T-cell (primary cell): ENCODE results near the gene PGA3. TPM values are rescaled to one million over a fixed set of nuclear protein-coding genes. Genes with fewer than 3 reads are reported as not detected.
"Not testable (repeated sequence)": the region's sequence is repeated elsewhere in the genome, so short reads cannot be mapped to it uniquely, and the experiment has no call there.

ENCODE experiments used
- ATAC-seq, 4 experiments: fragments of 200-7000 bp in 3 of 4; fragments of 150-1000 bp in 1 of 4; cut with Tn5 transposase; replicated peaks in 1 of 4; 1 replicate in 3 of 4; 2 replicates in 1 of 4; pipeline ENCODE4 v1.10.0; 2021; ENCODE audit warnings: moderate library complexity in 3 of 4, mild to moderate bottlenecking in 2 of 4, moderate number of reproducible peaks in 1 of 4
- CTCF ChIA-PET, 2 donors: fragments of 300-600 bp; sonication (Branson Sonifier 250); formaldehyde crosslinking; loops; one replicate each; lab custom pipeline; 2022; ENCODE audit warnings: antibody characterized with exemption in 2 of 2; lab: Charles Lee
- POLR2A ChIA-PET, 2 donors: fragments of 300-600 bp; sonication (Branson Sonifier 250); formaldehyde crosslinking; loops; one replicate each; lab custom pipeline; 2022; ENCODE audit warnings: antibody characterized with exemption in 2 of 2; lab: Charles Lee
- DNase-seq, 35 experiments: peaks; one replicate each; pipeline versions ENCODE4 v3.0.0 to v3.0.0-alpha.2; 2013 to 2023
- H3K27ac ChIP-seq: one replicate; pipeline ENCODE4 v1.5.1; 2013; ENCODE audit warnings: low read length
- H3K27me3 ChIP-seq, 2 experiments: replicated peaks in 1 of 2; 1 replicate in 1 of 2; 2 replicates in 1 of 2; pipeline versions ENCODE4 v1.6.1 to v1.7.0; 2013; ENCODE audit warnings: low read length in 1 of 2, mixed read lengths in 1 of 2; ENCODE audit not compliant: control insufficient read depth in 2 of 2, insufficient read depth in 2 of 2; ENCODE audit errors: extremely low read depth in 1 of 2
- H3K36me3 ChIP-seq, 2 donors: 1 replicate in 1 of 2; 2 replicates in 1 of 2; pipeline versions ENCODE4 v1.6.1 to v1.7.0; 2013; ENCODE audit warnings: low read length in 1 of 2; ENCODE audit not compliant: control insufficient read depth in 2 of 2, insufficient read depth in 1 of 2; ENCODE audit errors: extremely low read depth in 1 of 2
- H3K4me1 ChIP-seq, 2 experiments: 1 replicate in 1 of 2; 2 replicates in 1 of 2; pipeline versions ENCODE4 v1.6.1 to v1.7.0; 2013; ENCODE audit warnings: low read length in 2 of 2, mixed read lengths in 1 of 2; ENCODE audit not compliant: insufficient read depth in 2 of 2, control insufficient read depth in 1 of 2; ENCODE audit errors: extremely low read depth in 1 of 2
- H3K4me3 ChIP-seq, 2 donors: 1 replicate in 1 of 2; 2 replicates in 1 of 2; pipeline versions ENCODE4 v1.5.1 to v1.7.0; 2013; ENCODE audit warnings: mild to moderate bottlenecking in 2 of 2, low read length in 1 of 2, moderate library complexity in 1 of 2; ENCODE audit not compliant: control insufficient read depth in 1 of 2; ENCODE audit errors: extremely low read depth in 1 of 2
- H3K9me3 ChIP-seq: 2 replicates; pipeline ENCODE4 v1.7.0; 2013
- H3K27ac Mint-ChIP-seq, 2 donors: one replicate each; pipeline ENCODE4 v1.8.0; 2020 to 2021; ENCODE audit warnings: mild to moderate bottlenecking in 2 of 2, mixed read lengths in 2 of 2
- H3K27me3 Mint-ChIP-seq, 2 donors: one replicate each; pipeline ENCODE4 v1.8.0; 2021 to 2022; ENCODE audit warnings: mixed read lengths in 2 of 2
- H3K36me3 Mint-ChIP-seq: one replicate; pipeline ENCODE4 v1.8.0; 2021; ENCODE audit warnings: mixed read lengths
- H3K4me1 Mint-ChIP-seq, 3 donors: one replicate each; pipeline ENCODE4 v1.8.0; 2020 to 2022; ENCODE audit warnings: mixed read lengths in 3 of 3, mild to moderate bottlenecking in 1 of 3
- H3K4me3 Mint-ChIP-seq, 3 donors: one replicate each; pipeline ENCODE4 v1.8.0; 2020 to 2022; ENCODE audit warnings: mild to moderate bottlenecking in 3 of 3, mixed read lengths in 3 of 3, moderate library complexity in 3 of 3
- H3K9me3 Mint-ChIP-seq, 3 donors: one replicate each; pipeline ENCODE4 v1.8.0; 2020 to 2022; ENCODE audit warnings: mixed read lengths in 3 of 3
- WGBS: methylation state at CpG from one replicate; pipeline ENCODE4 v1.1.5; 2013; ENCODE audit warnings: missing lambda C conversion rate; ENCODE audit not compliant: insufficient coverage; 5-methylcytosine and 5-hydroxymethylcytosine counted together
- total RNA-seq, 35 experiments: library from RNA in 6 of 35; stranded (reverse) in 6 of 35; fragments of 120-200 nt in 1 of 35; gene quantifications; one replicate each; pipeline versions ENCODE4 v1.2.1 to v1.2.4 and lab custom pipeline; 2013 to 2026

The PGA3 gene
- total RNA-seq, 5 donors from 2014 or later (not counting 1 experiment from before 2014, with no cell fraction given) = not detected

DNA sequence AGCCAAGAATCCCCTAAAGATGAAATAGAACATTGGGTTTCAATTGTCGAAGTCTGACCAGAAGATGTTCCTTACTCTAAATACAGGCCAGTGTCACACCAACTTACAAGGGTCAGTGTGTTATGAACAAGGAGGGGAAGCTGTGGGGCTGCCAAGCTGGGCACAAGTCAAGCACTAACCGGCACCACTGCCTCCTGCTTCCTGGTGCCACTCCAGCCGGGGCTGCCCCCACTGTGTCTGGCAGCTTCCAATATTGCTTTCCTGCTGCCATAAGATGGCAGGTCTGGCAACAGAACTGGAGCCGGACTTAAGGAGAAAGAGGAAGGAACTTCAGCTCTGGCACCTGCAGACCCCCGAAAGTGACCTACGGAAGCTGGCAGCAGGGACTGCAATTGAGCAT is 28.4 kb upstream of the PGA3 start:
- WGBS = 86% methylated on average over 3 of the region's 6 CpGs
- POLR2A ChIA-PET = interaction anchor here in 1 of 2 donors (0.5 kb wide), 1 partner anchor 8 kb away, joined by 3 read pairs; no protein-coding TSS in a partner anchor

GRCh38 chr11:61176446-61176845 is 26.9 kb upstream of the PGA3 start:
- CTCF ChIA-PET = interaction anchor here in 1 of 2 donors (0.8 kb wide), 1 partner anchor 38 kb away, joined by 3 read pairs; no protein-coding TSS in a partner anchor
- peaks cover 13 to 23% (median 13%) of the 10 kb centered on the region in 3 donors for H3K4me1 Mint-ChIP-seq

More for the DNA sequence above, 28.4 kb upstream of the PGA3 start:
- H3K27me3 Mint-ChIP-seq = peaks cover 0 to 6% of the 10 kb centered on the region in 2 donors
- Histone ChIP-seq H3K4me1 (peaks cover 9 to 16% of the 10 kb centered on the region in 2 experiments), H3K9me3 (no peaks in the 10 kb centered on the region), H3K36me3 (no peaks in the 10 kb centered on the region), H3K27me3 (peaks cover 0 to 18% of the 10 kb centered on the region in 2 experiments), H3K27ac (no peak overlapping the region), H3K4me3 (no peak overlapping the region)
- no peak overlapping the region for H3K27ac Mint-ChIP-seq
- CTCF ChIA-PET = no interaction called here
- H3K36me3 Mint-ChIP-seq = no peaks in the 10 kb centered on the region
- no peak overlapping the region for H3K4me3 Mint-ChIP-seq
- DNase-seq = no peak
- no peaks in the 10 kb centered on the region for H3K9me3 Mint-ChIP-seq
- ATAC-seq = no peak
- H3K4me1 Mint-ChIP-seq = peaks cover 13 to 24% (median 13%) of the 10 kb centered on the region in 3 donors

DNA sequence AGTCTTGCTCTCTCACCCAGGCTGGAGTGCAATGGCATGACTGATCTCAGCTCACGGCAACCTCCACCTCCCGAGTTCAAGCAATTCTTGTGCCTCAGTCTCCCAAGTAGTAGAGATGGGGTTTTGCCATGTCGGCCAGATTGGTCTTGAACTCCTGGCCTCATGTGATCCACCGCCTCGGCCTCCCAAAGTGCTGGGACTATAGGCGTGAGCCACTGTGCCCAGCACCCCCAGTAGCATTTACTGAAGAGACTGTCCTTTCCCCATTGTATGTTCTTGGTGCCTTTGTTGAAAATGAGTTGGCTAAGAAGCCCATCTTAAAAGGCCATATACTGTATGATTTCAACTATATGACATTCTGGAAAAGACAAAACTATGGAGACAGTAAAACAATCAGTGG is 23.1 kb upstream of the PGA3 start:
- ATAC-seq, H3K4me3 Mint-ChIP-seq, H3K9me3 ChIP-seq, H3K4me1 ChIP-seq, H3K36me3 ChIP-seq, DNase-seq, POLR2A ChIA-PET, H3K27me3 ChIP-seq, H3K4me1 Mint-ChIP-seq, H3K27ac Mint-ChIP-seq, H3K4me3 ChIP-seq, CTCF ChIA-PET, H3K27ac ChIP-seq, H3K27me3 Mint-ChIP-seq, H3K9me3 Mint-ChIP-seq, H3K36me3 Mint-ChIP-seq: not testable (repeated sequence)
- 100% methylated on average over 1 of the region's 6 CpGs for WGBS

More at GRCh38 chr11:61176446-61176845, 26.9 kb upstream of the PGA3 start:
- Histone ChIP-seq H3K36me3 (no peaks in the 10 kb centered on the region), H3K4me1 (peaks cover 8 to 14% of the 10 kb centered on the region in 2 experiments), H3K27me3 (peaks cover 0 to 16% of the 10 kb centered on the region in 2 experiments), H3K9me3 (no peaks in the 10 kb centered on the region), H3K27ac (no peak overlapping the region), H3K4me3 (no peak overlapping the region)
- POLR2A ChIA-PET = no interaction called here
- Mint-ChIP-seq H3K4me3 (no peak overlapping the region), H3K36me3 (no peaks in the 10 kb centered on the region), H3K27me3 (peaks cover 0 to 8% of the 10 kb centered on the region in 2 donors), H3K9me3 (no peaks in the 10 kb centered on the region), H3K27ac (no peak overlapping the region)
- DNase-seq (no peak), ATAC-seq (no peak)
- 87% methylated on average over 4 of the region's 6 CpGs for WGBS

- Mint-ChIP-seq H3K27me3 (peaks cover 0 to 3% of the 10 kb centered on the region in 2 donors), H3K27ac (no peak overlapping the region), H3K36me3 (no peaks in the 10 kb centered on the region), H3K4me3 (no peak overlapping the region), H3K9me3 (no peaks in the 10 kb centered on the region), H3K4me1 (no peaks in the 10 kb centered on the region)
- Histone ChIP-seq H3K9me3 (no peaks in the 10 kb centered on the region), H3K4me3 (no peak overlapping the region), H3K27me3 (peaks cover 0 to 5% of the 10 kb centered on the region in 2 experiments), H3K4me1 (no peaks in the 10 kb centered on the region), H3K36me3 (no peaks in the 10 kb centered on the region), H3K27ac (no peak overlapping the region)
- POLR2A ChIA-PET = no interaction called here
- CTCF ChIA-PET = interaction anchor here in 1 of 2 donors (0.7 kb wide), 1 partner anchor 354 kb away, joined by 3 read pairs; no protein-coding TSS in a partner anchor
- DNase-seq (no peak), ATAC-seq (no peak)
- WGBS = 100% methylated on average over 2 of the region's 4 CpGs
Observed at GRCh38 chr11:61181489-61181888, 21.8 kb upstream of the PGA3 start.

DNA sequence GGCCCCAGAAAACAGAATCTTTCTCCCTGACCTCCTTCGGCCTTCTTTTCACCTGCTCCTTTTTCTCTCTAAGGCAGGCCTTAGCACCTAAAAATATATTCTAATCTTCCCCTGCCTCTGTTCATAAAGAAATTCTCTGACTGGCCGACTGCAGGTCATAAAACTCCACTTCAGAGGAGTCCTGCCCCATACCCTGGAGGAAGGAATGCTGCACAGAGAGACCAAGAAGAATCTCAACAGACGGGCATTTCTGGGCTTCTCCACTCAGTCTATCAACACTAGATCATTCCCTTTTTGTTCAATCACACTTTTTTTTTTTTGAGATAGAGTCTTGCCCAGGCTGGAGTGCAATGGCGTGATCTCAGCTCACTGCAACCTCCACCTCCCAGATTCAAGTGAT is 19.7 kb upstream of the PGA3 start:
- Histone ChIP-seq H3K27ac (no peak overlapping the region), H3K36me3 (no peaks in the 10 kb centered on the region), H3K4me3 (no peak overlapping the region), H3K4me1 (no peaks in the 10 kb centered on the region), H3K27me3 (peaks cover 0 to 7% of the 10 kb centered on the region in 2 experiments), H3K9me3 (no peaks in the 10 kb centered on the region)
- no peaks in the 10 kb centered on the region for H3K36me3 Mint-ChIP-seq
- peaks cover 0 to 5% (median 3%) of the 10 kb centered on the region in 3 donors for H3K4me1 Mint-ChIP-seq
- 100% methylated on average over 1 of the region's 4 CpGs for WGBS
- POLR2A ChIA-PET = interaction anchor here (0.6 to 0.7 kb wide), 2 partner anchors 9 to 467 kb away, joined by 3 read pairs; no protein-coding TSS in a partner anchor
- no peak overlapping the region for H3K4me3 Mint-ChIP-seq
- no peak overlapping the region for H3K27ac Mint-ChIP-seq
- DNase-seq = no peak
- no peaks in the 10 kb centered on the region for H3K9me3 Mint-ChIP-seq
- H3K27me3 Mint-ChIP-seq = peaks cover 0 to 2% of the 10 kb centered on the region in 2 donors
- no peak for ATAC-seq
- CTCF ChIA-PET = no interaction called here

GRCh38 chr11:61186504-61186903 is 16.8 kb upstream of the PGA3 start:
- CTCF ChIA-PET = interaction anchor here (0.7 to 2.4 kb wide), 6 partner anchors 8 to 356 kb away, joined by 3 to 17 read pairs (median 6); partner anchors contain the start of gene CD6 (in 1 of the 2)
- no peak overlapping the region for H3K27ac Mint-ChIP-seq

More at GRCh38 chr11:61186504-61186903, 16.8 kb upstream of the PGA3 start:
- DNase-seq = no peak
- Mint-ChIP-seq H3K27me3 (no peaks in the 10 kb centered on the region), H3K36me3 (no peaks in the 10 kb centered on the region), H3K9me3 (no peaks in the 10 kb centered on the region), H3K4me3 (no peak overlapping the region), H3K4me1 (peaks cover 0 to 5% (median 3%) of the 10 kb centered on the region in 3 donors)
- Histone ChIP-seq H3K27ac (no peak overlapping the region), H3K9me3 (no peaks in the 10 kb centered on the region), H3K27me3 (peaks cover 0 to 11% of the 10 kb centered on the region in 2 experiments), H3K4me3 (no peak overlapping the region), H3K36me3 (no peaks in the 10 kb centered on the region), H3K4me1 (no peaks in the 10 kb centered on the region)
- POLR2A ChIA-PET = interaction anchor here in 1 of 2 donors (0.6 kb wide), 1 partner anchor 188 kb away, joined by 6 read pairs; no protein-coding TSS in a partner anchor
- ATAC-seq = no peak
- 92% methylated on average over 4 of the region's 8 CpGs for WGBS
